ENCODE measurements around the gene ALX1.

DNA sequence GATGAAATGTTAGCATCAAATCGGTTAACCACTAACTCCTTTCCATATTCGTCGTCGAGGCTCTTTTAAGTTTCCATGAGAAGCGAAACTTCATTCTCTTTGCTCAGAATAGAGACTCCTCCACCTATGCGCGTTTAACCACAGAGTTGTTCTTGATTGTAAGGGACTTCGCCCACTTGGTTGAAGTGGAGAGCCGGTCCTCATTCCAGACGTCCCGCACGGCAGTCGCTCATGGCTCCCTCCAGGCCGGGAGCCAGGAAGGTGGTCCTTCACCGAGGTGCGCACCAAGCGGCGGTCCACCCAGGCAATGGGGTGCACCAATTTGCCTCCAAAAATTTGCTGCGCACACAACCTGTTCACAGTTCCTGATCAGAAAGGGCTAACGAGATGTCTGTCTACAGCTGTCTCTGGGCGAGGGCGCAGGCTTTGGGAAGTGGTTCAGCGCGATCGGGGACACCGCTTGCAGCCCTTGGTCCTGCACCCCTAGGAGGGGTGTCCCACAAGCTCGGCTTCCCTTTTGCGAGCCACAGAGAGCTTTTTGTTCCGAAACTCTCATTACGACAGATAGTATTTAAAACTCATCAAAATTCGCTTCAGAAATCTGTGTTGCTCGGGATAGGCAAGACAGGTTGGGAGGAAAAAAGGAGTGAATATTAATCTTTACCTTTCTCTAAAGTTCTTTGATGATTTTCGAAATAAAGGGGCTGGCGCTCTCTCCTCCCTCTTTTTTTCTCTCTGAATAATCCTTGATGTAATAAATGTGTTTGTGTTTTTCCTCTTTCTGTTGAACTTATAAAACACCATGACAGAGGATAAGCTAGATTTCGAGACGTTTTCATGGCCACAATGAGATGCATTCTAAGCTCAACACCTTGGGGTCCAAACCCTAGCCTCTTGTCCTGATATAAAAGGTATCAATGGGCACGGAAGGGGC lies 6.4 kb upstream of the ALX1 start:
- TF ChIP-seq, protein P1, sequence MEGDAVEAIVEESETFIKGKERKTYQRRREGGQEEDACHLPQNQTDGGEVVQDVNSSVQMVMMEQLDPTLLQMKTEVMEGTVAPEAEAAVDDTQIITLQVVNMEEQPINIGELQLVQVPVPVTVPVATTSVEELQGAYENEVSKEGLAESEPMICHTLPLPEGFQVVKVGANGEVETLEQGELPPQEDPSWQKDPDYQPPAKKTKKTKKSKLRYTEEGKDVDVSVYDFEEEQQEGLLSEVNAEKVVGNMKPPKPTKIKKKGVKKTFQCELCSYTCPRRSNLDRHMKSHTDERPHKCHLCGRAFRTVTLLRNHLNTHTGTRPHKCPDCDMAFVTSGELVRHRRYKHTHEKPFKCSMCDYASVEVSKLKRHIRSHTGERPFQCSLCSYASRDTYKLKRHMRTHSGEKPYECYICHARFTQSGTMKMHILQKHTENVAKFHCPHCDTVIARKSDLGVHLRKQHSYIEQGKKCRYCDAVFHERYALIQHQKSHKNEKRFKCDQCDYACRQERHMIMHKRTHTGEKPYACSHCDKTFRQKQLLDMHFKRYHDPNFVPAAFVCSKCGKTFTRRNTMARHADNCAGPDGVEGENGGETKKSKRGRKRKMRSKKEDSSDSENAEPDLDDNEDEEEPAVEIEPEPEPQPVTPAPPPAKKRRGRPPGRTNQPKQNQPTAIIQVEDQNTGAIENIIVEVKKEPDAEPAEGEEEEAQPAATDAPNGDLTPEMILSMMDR (conservative IDR thresholded peaks at IDR 0.05 in 1 of 2, IDR thresholded peaks at IDR 0.05 in 1 of 2; ENCODE audit: low read depth in 1 of 2, low read length in 2 of 2): no peak
- TF ChIP-seq EZH2 (IDR thresholded peaks at IDR 0.05; ENCODE audit: low read length, missing control alignments): no peak

Measured in fibroblast of lung (primary cell).